Measurements from ENCODE around the gene TAOK1.
A peak's percentile ranks its signal among the peaks of the same experiment; 100 is the strongest.
"Not testable (repeated sequence)": the region's sequence is repeated elsewhere in the genome, so short reads cannot be mapped to it uniquely, and the experiment has no call there.

TAOK1 gene

DNA sequence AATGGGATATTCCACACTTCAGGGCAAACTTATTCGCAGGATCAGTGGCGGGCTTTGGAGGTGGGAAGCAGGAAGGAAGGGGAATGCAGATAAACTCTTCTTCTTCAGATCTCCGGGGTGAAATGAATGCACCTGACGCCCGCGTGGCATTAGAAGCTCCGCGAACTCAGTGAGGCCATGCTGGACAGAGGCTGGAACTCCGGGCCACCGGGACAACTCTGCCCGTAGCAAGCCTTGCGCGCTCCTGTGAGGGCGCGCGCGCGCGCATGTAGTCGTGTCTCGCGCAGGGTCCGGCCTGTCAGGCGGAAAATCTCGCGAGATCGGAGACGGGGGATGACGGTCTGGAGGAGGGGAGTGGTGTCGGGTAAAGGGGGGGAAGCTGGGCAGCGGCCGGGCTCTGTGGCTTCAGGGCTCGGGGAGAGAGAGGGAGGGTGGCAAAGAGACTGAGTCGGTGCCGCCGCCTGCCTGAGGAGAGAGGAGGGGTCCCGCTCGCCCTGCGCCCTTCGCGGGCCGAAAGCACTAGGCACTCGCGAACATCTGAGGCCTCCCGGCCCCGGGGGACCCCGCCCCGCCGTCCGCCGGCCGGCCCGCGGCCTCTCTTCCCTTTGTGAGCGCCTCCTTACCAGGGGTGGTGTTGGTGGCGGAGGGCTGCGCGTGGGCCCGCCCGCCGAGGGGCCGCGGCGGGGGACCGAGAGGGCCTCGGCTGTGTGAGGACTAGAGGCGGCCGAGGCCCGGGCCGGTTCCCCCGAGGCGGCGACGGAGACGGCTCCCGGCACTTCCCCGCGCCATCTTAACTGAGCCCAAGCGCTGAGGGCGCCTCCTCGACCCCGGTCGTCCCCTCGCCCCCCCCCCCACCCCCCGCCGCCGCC, at the start of gene TAOK1:
Gene TAOK1, plus strand, starts transcription at position 382 of the 869 bp plus-strand sequence. CDS start 61,186 bp downstream, outside the sequence.
- peak; percentile 94 for DNase-seq

DNA sequence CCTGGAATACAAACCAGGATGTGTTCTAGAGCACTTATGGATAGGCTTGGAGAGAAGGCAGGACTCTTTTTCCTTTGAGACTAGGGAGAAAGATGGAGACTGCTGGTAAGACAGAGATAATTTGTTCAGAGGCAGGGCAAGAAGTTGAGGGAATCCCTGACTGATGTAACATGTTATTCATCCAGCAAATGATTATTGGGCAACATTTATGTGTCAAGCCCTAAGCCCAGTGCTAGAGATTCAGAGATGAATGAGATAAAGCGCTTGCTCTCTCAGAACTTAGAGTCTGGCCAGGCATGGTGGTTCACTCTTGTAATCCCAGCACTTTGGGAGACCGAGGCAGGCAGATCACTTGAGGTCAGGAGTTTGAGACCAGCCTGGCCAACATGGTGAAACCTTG, 48.4 kb upstream of the TAOK1 start:
- DNase-seq: no peak

DNA sequence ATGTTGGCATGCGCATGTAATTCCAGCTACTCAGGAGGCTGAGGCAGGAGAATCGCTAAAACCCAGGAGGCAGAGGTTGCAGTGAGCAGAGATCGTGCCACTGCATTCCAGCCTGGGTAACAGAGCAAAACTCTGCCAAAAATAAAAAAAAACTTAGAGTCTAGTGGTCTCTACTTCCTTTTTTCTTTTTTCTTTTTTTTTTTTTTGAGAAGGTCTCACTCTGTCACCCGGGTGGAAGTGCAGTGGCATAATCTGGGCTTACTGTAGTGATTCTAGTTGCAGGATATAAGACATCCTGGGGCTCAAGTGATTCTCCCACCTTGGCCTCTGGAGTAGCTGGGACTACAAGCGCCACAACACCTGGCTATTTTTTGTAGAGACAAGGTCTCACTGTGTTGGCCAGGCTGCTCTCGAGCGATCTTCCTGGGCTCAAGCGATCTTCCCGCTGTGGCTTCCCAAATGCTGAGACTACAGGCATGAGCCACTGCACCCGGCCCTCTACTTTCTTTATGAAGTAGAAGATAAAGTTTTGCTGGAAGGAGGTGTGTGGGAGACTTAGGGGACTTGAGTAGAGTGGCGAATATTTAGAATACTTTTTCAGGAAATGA, 47.9 kb upstream of the TAOK1 start:
- no peak for DNase-seq

DNA sequence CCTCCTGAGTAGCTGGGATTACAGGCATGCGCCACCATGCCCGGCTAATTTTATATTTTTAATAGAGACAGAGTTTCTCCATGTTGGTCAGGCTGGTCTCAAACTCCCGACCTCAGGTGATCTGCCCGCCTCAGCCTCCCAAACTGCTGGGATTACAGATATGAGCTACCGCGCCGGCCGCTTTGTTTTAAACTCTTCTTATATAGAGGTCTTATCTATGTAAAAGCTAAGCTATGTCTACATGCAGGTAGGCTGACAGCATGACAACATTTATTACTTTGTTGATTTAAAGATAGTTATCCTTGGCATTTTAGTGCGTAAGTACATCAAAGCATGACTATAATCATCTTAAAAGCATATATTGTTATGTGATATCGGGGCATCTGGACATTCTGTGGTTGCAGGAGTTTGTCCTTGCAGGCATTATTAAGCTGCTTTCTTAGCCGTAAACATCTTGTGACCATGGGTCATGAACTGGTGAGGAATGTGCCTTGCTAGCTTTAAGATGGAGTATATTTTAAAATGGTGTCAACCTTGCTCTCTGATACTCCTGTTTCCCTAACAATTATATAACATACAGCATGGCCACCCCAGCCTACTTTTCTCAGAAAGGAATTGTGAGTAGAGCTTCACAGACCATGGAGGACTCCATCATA, 45.8 kb upstream of the TAOK1 start:
- DNase-seq: no peak

DNA sequence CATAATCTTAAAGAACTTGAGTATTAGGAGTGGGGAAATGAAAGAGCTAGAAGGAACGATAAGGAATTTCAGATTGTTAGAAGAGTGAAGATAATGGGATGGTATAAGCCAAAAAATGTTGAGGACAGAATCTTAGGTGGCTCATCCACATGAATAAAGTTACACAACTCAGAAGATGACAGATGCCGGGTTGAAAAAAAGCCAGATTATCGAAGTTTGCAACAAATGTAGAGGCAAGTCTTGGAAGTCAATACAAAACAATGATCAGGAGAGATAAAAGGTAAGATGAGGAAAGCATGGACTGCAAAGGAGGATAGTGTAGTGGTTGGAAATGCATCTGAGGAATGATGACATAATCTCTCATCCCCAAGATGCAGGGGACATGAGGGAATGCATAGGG, 45.1 kb upstream of the TAOK1 start:
- DNase-seq: no peak

DNA sequence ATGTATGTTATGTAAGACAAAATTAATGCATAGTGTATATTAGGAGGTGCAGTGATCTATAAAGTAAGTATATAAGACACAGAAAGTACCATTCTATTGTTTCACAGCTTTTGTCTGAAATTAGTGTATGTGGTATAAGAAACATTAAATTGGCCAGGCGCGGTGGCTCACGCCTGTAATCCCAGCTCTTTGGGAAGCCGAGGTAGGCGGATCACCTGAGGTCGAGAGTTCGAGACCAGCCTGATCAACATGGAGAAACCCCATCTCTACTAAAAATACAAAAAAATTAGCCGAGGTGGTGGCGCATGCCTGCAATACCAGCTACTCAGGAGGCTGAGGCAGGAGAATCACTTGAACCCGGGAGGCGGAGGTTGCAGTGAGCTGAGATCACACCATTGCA, 44.7 kb upstream of the TAOK1 start:
- not testable (repeated sequence) for DNase-seq

DNA sequence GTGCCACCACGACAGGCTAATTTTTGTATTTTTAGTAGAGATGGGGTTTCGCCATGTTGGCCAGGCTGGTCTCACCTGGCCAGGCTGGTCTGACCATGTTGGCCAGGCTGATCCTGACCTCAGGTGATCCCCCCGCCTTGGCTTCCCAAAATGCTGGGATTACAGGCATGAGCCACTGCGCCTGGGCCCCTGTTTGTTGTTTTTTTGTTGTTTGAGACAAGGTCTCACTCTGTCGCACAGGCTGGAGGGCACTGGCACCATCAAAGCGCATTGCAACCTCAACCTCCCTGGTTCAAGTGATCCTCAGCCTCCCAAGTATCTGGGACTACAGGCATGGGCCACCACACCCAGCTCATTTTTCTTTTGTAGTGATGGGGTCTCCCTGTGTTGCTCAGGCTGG, 43.7 kb upstream of the TAOK1 start:
- DNase-seq: no peak

DNA sequence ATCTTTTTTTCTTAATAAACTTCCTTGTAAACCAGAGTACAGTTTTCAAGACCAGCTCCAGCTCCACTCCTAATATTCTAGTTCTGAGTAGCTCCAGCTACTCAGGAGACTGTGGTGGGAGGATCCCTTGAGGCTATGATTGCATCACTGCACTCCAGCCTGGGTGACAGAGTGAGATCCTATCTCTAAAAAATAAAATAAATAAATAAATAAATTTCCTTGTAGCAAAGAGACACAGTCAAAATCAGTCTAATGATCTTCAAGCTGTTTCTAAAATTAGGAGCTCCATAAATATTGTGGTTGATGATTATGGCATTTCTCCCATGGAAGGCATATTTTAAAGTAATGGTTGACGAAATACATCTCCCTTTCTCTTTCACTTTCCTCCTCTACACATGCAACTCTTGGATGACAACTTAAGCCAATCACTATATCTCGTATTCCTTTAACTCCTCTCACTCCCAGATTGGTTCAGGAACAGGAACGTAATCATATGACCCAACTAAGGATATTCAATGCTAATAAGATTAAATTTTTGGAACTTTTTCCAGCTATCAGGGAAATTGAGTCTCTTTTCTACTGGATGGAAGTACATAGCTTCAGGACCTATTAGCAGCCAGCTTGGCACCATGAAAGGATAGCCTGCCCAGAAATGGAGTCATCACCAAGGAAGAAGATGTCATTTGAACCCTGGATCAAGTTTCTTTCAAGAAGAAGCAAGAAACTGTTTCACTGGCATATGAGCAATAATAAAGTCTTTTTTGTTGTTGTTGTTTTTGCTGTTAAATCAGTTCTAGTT, 42.1 kb upstream of the TAOK1 start:
- DNase-seq: no peak

DNA sequence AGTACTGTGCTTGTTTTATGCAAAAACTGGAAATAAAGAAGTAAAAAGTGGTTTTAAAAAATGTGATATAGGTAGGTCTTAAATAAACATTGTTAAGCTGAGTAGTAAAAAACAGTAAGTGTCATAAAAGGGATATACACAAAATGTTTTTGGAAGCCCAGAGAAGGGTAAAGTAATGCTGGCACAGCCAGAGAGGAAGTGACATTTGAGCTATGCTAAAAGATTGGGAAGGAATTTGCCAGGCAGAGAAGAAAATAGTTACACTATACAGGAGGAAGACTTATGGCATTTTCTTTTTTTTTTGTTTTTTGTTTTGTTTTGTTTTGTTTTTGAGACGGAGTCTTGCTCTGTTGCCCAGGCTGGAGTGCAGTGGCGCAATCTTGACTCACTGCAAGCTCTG, 40.8 kb upstream of the TAOK1 start:
- no peak for DNase-seq

DNA sequence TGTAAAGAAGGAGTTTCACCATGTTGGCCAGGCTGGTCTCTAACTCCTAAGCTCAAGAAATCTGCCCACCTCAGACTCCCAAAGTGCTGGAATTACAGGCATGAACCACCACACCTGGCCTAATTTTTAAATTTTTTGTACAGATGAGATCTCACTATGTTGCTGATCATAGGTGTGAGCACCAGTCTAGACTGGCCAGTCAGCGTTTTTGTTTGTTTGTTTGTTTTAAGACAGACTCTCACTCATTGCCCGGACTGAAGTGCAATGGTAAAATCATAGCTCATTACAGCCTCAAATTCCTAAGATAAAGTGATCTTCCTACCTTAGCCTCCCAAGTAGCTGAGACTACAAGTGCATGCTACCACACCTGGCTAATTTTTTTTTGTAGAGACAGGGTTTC, 38.0 kb upstream of the TAOK1 start:
- no peak for DNase-seq

DNA sequence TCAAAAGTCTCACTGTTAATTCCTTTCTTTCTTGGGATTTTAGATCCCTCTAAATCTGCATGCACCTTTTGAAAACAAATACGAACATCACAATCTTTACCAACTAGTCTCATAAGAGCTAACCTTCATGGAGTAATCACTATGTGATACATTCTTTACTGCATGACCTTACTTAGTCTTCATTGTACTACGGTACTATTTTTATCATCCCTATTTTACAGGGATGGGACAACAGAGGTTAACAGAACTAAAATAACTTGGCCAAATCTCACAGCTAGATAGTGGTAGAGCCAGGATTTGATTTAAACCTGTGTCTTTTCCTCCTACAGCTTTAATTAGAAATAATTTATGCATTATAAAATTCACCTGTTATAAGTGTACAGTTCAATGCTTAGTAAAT, 32.9 kb upstream of the TAOK1 start:
- no peak for DNase-seq

DNA sequence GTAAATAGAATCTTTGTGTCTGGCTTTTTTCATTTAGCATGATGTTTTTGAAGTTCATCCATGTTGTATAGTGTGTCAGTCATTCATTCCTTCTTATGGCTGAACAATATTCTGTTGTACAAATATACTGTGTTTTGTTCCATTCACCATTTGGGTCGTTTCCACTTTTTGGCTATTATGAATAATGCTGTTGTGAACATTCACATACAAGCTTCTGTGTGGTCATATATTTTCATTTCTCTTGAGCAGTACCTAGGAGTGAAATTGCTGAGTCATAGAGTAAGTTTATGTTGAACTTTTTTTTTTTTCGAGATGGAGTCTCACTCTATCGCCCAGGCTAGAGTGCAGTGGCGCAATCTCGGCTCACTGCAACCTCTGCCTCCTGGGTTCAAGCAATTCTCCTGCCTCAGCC, 32.3 kb upstream of the TAOK1 start:
- DNase-seq: no peak

DNA sequence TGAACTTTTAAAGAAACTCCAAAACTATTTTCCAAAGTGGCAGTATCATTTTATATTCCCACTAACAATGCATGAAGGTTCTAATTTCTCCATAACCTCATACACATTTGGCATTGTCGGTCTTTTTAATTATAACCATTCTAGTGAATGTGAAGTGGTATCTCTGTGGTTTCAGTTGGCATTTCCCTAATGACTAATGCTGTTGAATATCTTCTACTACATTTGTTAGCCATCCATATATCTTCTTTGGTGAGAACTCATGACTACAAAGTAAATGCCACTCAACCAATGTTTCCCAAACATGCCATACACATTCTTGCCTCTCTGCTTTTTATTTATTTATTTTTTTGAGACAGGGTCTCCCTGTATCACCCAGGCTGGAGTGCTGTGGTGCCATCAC, 31.7 kb upstream of the TAOK1 start:
- no peak for DNase-seq

DNA sequence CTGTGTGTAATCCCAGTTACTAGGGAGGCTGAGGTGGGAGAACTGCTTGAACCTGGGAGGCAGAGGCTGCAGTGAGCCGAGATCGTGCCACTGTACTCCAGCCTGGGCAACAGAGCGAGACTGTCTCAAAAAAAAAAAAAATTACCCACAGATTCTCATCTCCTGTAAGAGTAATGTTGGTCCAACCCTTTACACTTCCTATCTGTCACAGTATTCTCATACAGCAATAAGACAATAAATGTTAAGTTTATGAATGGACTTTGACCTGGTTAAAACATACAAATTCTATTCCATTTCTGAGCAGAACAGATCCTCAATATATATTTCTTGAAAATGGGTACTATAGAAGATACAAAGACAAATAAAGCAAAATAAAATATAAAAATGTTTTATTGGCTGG, 30.4 kb upstream of the TAOK1 start:
- no peak for DNase-seq

DNA sequence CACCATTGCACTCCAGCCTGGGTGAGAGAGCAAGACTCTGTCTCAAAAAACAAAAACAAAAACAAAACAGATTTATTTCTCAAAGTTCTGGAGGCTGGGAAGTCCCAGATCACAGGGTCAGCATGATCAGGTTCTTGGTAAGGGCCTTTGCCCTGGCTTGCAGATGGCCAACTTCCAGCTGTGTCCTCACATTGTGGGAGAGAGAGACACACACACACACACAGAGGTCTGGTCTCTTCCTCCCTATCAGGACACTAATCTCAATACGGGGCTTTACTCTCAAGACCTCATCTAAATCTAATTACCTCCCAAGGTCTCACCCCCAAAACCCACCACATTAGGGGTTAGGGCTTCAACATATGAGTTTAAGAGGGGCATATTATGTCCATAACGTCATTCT, 26.4 kb upstream of the TAOK1 start:
- DNase-seq: no peak

DNA sequence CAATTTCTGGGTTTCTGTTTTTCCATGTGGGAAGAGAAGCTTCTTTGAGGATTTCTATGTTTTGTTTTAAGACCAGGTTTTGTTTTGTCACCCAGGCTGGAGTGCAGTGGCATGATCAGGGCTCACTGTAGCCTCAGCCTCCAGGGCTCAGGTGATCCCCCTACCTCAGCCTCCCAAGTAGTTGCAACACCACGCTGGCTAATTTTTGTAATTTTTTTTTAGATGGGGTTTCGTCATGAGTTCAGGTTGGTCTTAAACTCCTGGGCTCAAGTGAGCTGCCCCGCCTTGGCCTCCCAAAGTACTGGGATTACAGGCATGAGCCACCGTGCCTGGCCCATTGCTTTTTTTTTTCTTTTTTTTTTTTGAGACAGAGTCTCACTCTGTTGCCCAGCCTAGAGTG, 25.5 kb upstream of the TAOK1 start:
- DNase-seq: no peak

DNA sequence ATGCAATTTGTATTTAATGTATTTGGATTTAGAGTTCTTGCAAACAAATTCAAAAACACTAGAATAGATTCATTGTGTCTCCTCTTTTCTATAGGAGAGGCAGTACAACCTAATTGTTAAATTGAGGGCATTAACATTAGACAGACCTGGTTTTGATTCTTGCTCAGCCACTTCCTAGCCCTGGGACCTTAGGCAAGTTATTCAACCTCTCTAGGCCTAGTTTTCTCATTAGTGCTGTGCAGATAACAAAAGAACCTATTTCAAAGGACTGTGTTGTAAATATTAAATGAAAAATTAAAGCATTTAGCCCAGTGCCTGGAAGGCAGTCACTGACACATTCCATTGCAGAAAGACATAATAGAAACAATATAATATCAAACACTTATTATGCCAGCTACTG, 22.0 kb upstream of the TAOK1 start:
- DNase-seq: no peak

DNA sequence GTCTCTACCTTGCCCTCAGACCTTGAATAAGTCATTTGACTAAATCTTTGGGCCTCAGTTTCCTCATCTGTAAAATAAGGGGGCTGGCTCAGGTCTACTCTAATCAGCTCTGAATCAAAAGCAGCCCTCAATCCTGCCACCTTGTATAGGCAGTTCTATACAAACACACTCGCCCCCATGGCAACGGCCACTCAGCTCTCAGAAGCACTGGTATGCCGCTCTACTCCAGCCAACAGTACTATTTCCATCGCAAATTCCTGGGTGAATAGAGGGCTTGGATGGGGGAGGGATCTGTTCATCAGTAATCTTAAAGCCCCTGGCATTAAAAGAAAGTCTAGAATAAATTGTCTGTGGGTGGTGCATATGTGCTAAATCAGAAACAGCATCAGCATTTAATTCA, 21.2 kb upstream of the TAOK1 start:
- DNase-seq: no peak

DNA sequence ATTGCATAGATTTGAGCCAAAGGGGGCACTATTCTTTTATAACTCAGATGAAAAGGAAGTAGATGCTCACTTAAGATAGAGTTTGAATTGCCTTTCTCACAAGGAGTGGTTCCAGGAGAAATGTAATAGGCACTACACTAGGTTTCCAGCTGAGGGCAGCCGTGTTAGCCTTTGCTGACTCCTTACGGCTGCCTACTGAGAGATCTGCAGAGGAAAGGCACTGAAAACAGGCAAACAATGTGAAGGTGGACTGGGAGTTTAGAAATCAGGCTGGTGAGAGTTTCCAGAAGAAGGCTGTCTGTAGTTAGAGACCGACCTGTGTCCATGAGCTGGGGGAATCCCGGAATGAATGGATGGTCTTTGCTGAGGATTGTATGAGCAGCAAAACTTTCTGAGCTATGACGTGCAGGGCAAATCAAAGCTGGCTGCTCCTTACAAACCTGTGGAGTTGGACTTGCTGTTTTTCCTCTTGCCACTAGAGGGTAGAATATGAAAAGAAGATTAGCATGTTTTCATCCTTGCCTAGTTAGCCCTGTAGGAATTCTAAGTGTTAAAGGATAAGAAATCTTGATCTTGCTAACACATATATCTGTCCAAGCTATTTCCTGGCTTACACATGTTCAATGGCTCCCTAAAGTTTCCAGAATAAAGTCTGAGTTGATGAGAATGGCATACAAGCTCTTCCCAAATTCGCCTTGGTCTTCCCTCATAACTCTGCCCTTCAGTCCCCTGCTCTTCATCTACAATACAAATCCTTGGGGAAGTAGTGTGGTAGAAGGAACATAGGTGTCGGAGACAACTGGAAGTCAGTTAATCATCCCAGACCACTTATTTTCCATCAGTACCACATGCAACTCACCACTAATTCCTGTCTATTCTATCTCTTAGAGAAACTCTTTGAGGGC, 20.1 kb upstream of the TAOK1 start:
- DNase-seq: peak; percentile 11

DNA sequence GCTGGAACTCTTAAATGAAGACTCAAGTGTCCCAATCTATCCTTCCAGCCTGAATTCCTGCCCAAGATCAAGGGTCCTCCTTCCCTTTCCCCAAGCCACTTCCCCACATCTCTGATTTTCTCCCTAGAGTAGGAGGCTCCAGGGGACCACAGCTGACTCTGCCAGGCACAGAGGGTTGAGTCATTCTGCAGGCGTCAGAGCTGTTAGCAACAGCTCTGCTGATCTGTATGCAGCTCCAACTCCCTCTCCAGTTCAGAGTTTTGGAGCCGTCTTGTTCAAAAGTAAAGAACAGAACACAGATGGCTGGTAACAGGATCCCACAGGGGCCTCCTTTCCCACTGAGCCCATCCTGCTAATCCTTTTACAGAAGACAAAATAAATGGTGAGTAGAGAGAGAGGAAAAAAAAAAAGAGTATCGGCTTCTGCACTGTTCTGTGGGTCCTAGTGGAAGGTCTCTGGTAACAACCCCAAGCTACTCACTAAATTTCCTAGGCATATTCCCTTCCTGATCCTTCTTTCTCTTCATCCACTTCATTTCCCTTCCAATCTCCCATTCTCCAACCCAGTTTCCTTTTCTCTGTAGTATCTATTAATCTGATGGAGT, 13.4 kb upstream of the TAOK1 start:
- DNase-seq: no peak

DNA sequence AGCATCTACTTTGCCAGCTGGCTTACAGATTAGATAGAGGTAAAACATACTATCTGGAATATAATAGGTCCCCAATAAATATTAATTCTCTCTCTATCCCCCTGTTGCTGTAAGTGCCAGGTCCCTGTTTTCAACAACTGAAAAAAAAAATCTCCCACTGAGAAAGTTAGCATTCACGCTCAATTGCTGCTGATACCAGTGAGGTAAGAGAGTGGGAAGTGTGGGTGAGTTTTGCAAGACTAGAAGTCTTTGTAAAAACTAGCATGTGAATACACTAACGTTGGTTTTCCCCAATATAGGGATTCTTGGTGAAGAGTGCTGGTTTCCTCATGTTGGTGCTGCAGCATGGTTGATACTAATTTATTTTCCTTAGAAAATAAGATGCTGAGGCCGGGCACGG, 11.7 kb upstream of the TAOK1 start:
- no peak for DNase-seq
